NCI-H2196 treated with DMSO at 0.1 percent for 48 hours (cell line): ENCODE measurements around the gene LPAR1.

ENCODE experiments used
- DNase-seq: peaks from one replicate; lab custom pipeline; 2025; ENCODE audit not compliant: unreplicated experiment; lab: John Stamatoyannopoulos, UW

LPAR1 gene

DNA sequence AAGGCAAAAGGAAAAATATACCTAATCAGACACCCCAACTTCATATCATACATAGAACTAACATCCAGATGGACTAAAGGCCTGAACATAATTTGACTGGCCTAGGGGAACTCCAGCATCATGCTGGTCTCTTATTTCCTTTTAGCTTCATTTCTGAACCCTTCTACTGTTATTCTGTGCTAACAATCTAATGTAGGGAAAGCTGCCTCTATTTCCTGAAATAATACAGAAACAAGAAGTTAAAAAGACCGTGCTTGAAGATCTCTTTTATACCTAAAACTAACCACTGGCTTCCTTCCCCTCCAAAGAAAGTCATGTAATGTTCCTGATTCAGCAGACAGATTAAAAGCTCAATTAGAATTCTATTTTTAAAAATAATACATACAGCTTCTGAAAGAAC is 36.7 kb downstream of the LPAR1 start:
- no peak for DNase-seq

GRCh38 chr9:111000202-111000601 is 38.1 kb downstream of the LPAR1 start:
- DNase-seq: no peak

DNA sequence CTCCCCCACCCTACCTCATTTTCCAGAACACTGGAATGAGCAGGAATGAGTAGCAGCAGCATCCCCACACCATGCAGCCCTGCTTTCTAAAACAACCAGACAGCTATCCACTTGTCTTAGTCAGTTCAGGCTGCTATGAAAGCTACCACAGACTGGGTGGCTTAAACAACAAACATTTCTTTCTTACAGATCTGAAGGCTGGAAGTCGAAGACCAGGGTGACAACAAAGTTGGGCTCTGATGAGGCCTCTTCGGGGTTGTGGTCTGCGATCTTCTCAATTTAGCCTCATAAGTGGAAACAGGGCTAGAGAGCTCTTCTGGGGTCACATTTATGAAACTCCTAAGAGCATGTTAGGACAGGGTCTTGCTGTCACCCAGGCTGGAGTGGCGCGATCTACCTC is 38.9 kb downstream of the LPAR1 start:
- DNase-seq: no peak

GRCh38 chr9:110997847-110998246 is 40.4 kb downstream of the LPAR1 start:
- no peak for DNase-seq

- no peak for DNase-seq
Observed at GRCh38 chr9:110996436-110997220, 41.6 kb downstream of the LPAR1 start.

- DNase-seq: no peak
Observed at GRCh38 chr9:110995420-110996340, 42.6 kb downstream of the LPAR1 start.

GRCh38 chr9:110994771-110995241 is 43.5 kb downstream of the LPAR1 start:
- DNase-seq: no peak

- DNase-seq: no peak
Observed at GRCh38 chr9:110990481-110990880, 47.8 kb downstream of the LPAR1 start.

GRCh38 chr9:110986529-110986928 is 51.7 kb downstream of the LPAR1 start:
- no peak for DNase-seq

DNA sequence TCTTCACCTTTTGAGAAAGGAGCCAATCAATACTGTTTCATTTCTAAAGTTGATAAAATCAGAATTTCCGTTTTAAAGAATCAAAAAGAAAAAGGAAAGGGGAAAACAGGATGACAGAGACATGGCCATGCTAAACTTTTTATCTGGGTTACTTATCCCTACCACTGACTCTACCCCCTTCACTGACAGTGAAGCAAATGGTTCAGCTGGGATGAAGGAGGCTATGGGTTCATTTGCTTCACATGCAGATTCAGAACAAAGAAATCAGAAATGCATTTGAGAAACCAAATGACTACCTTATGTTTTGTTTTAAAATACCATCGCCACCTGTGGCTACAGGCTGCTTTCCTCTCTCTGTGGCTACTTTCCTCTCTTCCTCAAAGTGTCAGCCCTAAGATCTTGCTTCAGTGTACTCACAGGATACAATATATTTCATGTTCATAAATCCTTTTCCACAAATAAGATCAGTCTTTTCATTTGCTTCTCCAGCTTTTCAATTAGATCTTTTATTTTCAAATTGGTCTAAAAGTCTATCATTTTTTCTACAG is 53.3 kb downstream of the LPAR1 start:
- DNase-seq: no peak

GRCh38 chr9:110980261-110980660 is 58.0 kb downstream of the LPAR1 start:
- DNase-seq: no peak

DNA sequence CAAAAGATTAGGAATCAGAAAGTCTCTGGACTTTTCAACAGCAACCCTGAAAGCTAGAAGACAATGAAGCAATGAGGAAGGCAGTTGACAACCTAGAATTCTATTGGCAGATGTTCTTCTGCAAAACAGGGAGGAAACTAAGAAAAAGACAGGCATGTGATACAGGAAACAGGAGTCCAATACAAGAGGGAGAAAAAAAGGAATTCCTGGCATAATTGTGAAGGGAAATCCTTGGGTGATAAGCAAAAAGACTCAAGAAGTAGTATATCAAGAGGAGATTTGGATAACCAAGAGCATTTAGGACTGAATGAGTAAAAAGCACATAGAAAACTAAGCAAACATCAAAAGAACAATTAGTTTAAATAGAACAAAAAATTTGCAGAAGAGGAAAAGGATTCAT is 58.6 kb downstream of the LPAR1 start:
- no peak for DNase-seq

DNA sequence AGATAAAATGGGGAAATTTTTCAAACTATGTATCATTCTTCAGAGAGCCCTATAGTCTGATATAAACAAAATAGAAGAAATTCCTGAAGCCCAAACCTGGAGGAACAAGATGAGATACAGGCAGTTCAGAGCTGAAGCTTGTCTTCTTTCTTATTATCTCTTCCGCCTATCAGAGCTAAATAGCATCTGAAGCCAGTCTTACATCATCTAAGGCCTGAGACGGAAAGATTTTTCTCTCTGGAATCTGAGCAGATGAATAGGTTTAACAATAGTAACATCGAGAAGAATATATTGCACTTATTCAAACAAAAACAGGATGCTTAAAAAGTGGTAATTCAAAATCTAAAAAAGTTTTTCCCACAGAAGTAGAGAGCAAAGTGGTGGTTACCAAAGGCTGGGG is 59.8 kb downstream of the LPAR1 start:
- DNase-seq: no peak

DNA sequence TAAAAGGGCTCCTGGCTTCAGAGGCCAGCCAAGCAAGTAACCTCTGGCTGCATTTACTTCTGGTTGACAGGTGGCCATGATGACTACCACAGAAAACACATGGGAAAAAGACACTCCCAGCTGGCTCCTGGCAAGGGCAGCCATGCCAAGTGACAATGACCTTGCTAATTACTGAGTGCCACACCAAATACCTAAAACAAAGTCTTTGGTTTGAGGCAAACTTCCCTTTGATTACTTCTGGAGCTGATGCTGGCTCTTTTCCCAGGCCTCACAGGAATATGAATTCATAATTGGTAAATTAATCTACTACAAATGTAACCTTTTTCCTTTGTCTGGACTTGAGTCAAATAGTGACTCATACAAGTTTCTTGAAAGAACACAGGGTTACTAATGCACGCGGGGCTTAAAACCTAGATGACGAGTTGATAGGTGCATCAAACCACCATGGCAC is 61.0 kb downstream of the LPAR1 start:
- no peak for DNase-seq

DNA sequence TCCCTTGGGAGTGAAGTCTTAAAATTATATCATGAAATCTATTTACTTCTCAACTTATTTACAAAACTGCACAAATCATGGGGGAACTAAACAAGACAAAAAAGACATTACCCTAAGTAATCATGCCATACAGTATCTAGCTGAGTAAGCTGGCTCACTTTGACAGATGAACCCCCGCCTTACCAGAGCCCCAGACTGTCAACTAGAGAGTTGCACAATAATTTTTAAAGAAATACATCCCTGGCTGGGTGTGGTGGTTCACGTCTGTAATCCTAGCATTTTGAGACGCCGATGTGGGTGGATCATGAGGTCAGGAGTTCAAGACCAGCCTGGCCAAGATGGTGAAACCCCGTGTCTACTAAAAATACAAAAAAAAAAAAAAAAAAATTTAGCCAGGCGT is 62.3 kb downstream of the LPAR1 start:
- no peak for DNase-seq

- DNase-seq: no peak
Observed at GRCh38 chr9:110975278-110975677, 63.0 kb downstream of the LPAR1 start.

DNA sequence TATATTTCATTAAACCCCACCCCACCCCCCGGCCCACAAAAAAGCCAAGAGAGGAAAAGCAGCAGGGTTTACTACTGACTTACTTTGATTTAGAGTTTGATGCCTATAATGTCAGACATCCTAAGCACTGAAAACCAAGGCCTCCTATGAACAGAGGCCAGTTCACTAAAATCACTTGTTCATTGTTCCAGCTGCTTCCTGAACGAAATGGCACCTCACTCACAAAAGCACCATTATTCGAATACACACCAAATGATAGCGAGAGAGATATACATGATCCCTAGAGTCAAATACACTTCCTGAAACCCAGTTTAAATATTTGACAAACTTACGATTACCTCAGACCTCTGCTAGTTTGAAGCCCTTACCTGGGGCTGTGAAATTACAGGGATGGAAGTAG is 66.6 kb downstream of the LPAR1 start:
- DNase-seq: no peak

DNA sequence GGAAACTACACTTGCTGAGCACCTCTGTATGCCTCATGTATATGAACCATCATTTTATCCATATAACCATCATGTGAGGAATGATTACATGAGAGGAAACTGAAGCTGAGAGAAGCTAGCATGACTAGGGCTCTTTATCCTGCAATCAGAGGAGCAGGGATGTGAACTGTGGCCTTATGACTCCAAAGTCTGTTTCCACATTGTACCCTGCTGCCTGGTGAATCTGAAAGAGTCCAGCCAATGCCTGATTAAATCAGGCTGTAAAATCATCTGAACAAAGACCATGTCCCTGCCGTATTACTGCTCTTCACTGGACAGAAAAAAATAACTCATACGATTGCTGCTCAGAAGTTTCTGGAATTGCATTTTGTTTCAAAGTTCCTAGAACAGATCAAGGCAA is 67.0 kb downstream of the LPAR1 start:
- DNase-seq: no peak

- DNase-seq: no peak
Observed at GRCh38 chr9:110969971-110970386, 68.3 kb downstream of the LPAR1 start.

- DNase-seq: no peak
Observed at GRCh38 chr9:110968096-110968495, 70.2 kb downstream of the LPAR1 start.

- no peak for DNase-seq
Observed at GRCh38 chr9:110967196-110967595, 71.1 kb downstream of the LPAR1 start.

- DNase-seq: no peak
Observed at GRCh38 chr9:110960288-110960687, 78.0 kb downstream of the LPAR1 start.
